A549 treated with dexamethasone at 1 μM for 4 hours (cell line): ENCODE measurements around the gene PACRG. TPM values are rescaled to one million over a fixed set of nuclear protein-coding genes. Genes with fewer than 3 reads are reported as not detected.

Experiments used
- total RNA-seq: library from RNA; stranded (reverse); fragments of 200-300 nt; extraction: Qiagen RNA extraction; gene quantifications from 5 replicates; pipeline ENCODE4 v1.2.3, GENCODE V29; 2022

The PACRG gene
- total RNA-seq, result 0.32 TPM in 1 of 5 replicates, not detected in the others

DNA sequence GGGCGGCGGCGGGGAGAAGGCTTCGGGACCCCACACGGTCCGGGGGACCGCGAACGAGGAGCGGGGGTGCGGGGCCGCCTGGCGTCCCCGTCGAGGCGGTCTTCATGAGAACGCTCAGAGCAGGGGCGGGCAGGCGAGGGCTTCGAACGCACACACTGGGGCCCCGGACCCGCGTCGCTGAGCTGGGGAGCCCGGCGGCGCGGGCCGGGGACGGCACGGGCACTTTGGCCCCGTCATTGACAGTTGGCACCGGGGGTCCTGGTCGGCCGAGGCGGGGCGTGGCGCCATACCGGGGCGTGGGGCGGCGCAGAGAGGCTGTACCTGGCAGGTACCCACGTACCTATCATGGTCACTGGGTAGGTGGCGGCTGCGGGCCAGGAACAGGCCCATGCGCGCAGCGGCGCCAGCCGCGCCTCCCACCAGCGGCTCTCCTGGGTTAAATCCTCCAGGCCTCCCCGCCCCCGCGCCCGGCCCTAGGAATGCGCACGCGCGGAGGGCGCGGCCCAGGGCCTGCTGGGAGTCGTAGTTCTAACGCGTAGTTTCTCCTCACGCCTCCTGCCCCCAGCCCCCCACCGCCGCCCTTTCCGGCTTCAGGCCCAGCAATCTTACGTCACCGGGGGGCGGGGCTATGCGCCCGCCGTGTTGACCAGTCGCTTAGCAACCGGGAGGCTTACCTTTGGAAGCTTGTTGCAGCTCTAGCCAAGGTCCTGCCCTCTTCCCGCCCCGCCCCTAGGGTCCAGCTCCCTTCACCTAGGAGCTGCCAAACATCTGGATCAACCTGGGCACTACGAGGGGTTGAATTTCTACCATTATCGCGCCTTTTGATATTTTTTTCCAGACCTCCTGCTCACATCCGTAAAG lies at the start of gene PACRG, which contains the start of gene PRKN:
TSS of gene PACRG (plus strand) at position 653 of the 861 bp plus-strand sequence.
TSS of gene PRKN (minus strand) at position 445 of the 861 bp plus-strand sequence.

Other genes starting within 250 kb of the PACRG start
- 0.02 to 0.09 TPM (median 0.06 TPM) in 4 of 5 replicates, not detected in the other for gene PRKN, start 208 bp upstream of the PACRG start, total RNA-seq